K562 treated with DMSO at 1 percent for 48 hours (cell line): Measurements from ENCODE around the gene NEK2. TPM values are rescaled to one million over a fixed set of nuclear protein-coding genes. Genes with fewer than 3 reads are reported as not detected.

Experiments
- total RNA-seq: library from RNA; unstranded; fragments of 300-600 nt; gene quantifications from 2 replicates; pipeline ENCODE4 v1.2.3, GENCODE V29; 2022; ENCODE audit warnings: low replicate concordance; ENCODE audit errors: extremely low read depth

Gene NEK2
- not detected in 2 replicates for total RNA-seq

GRCh38 chr1:211675230-211676105, at the start of gene NEK2:
Gene NEK2, minus strand, starts transcription at chr1:211675621. Its CDS starts 142 bp downstream, at chr1:211675479.

Other genes with a start within 250 kb of the NEK2 start
- gene RD3, start 183.5 kb downstream of the NEK2 start, total RNA-seq = not detected in 2 replicates
- gene SLC30A1, start 96.5 kb downstream of the NEK2 start, total RNA-seq = not detected in 2 replicates
- gene LPGAT1, start 155.1 kb upstream of the NEK2 start, total RNA-seq = not detected in 2 replicates